WTC11 (cell line): ENCODE results near the gene TRIM59. TPM values are rescaled to one million over a fixed set of nuclear protein-coding genes. Genes with fewer than 3 reads are reported as not detected.

Experiments used
- ATAC-seq: fragments of 200-7000 bp; cut with Tn5 transposase; 2 replicates; pipeline ENCODE4 v1.10.0; 2021; ENCODE audit warnings: mild to moderate bottlenecking, moderate library complexity
- CTCF ChIA-PET: fragments of 300-600 bp; sonication (Branson Sonifier 250); formaldehyde crosslinking; loops from one replicate; lab custom pipeline; 2021; ENCODE audit warnings: antibody characterized with exemption; lab: Charles Lee
- POLR2A ChIA-PET: fragments of 350-600 bp; sonication (Branson Sonifier 250); formaldehyde crosslinking; loops from one replicate; lab custom pipeline; 2021; ENCODE audit warnings: antibody characterized with exemption; lab: Charles Lee
- DNase-seq: peaks from one replicate; pipeline ENCODE4 v3.0.0; 2021; ENCODE audit warnings: low spot score
- H3K27ac Mint-ChIP-seq: 2 replicates; pipeline ENCODE4 v1.8.0; 2021; ENCODE audit warnings: mixed read lengths
- H3K27me3 Mint-ChIP-seq: 2 replicates; pipeline ENCODE4 v1.8.0; 2021; ENCODE audit warnings: low read depth, mild to moderate bottlenecking, moderate library complexity, mixed read lengths
- H3K36me3 Mint-ChIP-seq: 2 replicates; pipeline ENCODE4 v1.8.0; 2021; ENCODE audit warnings: mixed read lengths
- H3K4me1 Mint-ChIP-seq: 2 replicates; pipeline ENCODE4 v1.8.0; 2022; ENCODE audit warnings: mixed read lengths
- H3K4me3 Mint-ChIP-seq: 2 replicates; pipeline ENCODE4 v1.8.0; 2021; ENCODE audit warnings: mild to moderate bottlenecking, moderate library complexity, mixed read lengths
- H3K9me3 Mint-ChIP-seq: 2 replicates; pipeline ENCODE4 v1.8.0; 2021; ENCODE audit warnings: mixed read lengths
- CBFB ChIP-seq: sonication (generic); formaldehyde crosslinking; IDR thresholded peaks from 2 replicates; pipeline ENCODE4 v1.8.1; 2022; ENCODE audit warnings: mild to moderate bottlenecking, low read depth, missing genetic modification reagents
- CTCF ChIP-seq: fragments of 200-600 bp; IDR thresholded peaks from 2 replicates; pipeline ENCODE4 v1.8.0; 2022; ENCODE audit warnings: antibody characterized with exemption
- E2F4 ChIP-seq: sonication (generic); formaldehyde crosslinking; IDR thresholded peaks from 2 replicates; pipeline ENCODE4 v1.8.1; 2022; ENCODE audit warnings: low read depth, mild to moderate bottlenecking, moderate library complexity, missing genetic modification reagents, borderline replicate concordance
- ERG ChIP-seq: fragments of 250-450 bp; sonication (Bioruptor Pico); IDR thresholded peaks from 2 replicates; pipeline ENCODE4 v1.8.0; 2021; ENCODE audit warnings: mild to moderate bottlenecking
- ESRRA ChIP-seq: sonication (generic); formaldehyde crosslinking; IDR thresholded peaks from 2 replicates; pipeline ENCODE4 v1.8.1; 2022; ENCODE audit warnings: mild to moderate bottlenecking, missing genetic modification reagents, borderline replicate concordance
- ETV6 ChIP-seq: sonication (generic); formaldehyde crosslinking; IDR thresholded peaks from 2 replicates; pipeline ENCODE4 v1.8.1; 2022; ENCODE audit warnings: mild to moderate bottlenecking, missing genetic modification reagents
- FOXP1 ChIP-seq: sonication (generic); formaldehyde crosslinking; IDR thresholded peaks from 2 replicates; pipeline ENCODE4 v1.8.0; 2022; ENCODE audit warnings: missing genetic modification reagents, mild to moderate bottlenecking, moderate library complexity, borderline replicate concordance
- HMGXB4 ChIP-seq: sonication (generic); formaldehyde crosslinking; IDR thresholded peaks from 2 replicates; pipeline ENCODE4 v1.8.1; 2023; ENCODE audit warnings: mild to moderate bottlenecking, moderate library complexity, missing genetic modification reagents
- IRF2 ChIP-seq: sonication (generic); formaldehyde crosslinking; IDR thresholded peaks from 2 replicates; pipeline ENCODE4 v1.8.0; 2022; ENCODE audit warnings: low read depth, missing genetic modification reagents, borderline replicate concordance
- MLX ChIP-seq: sonication (generic); formaldehyde crosslinking; IDR thresholded peaks from 2 replicates; pipeline ENCODE4 v1.8.1; 2023; ENCODE audit warnings: mild to moderate bottlenecking, missing genetic modification reagents, moderate library complexity
- NR1H2 ChIP-seq: sonication (generic); formaldehyde crosslinking; IDR thresholded peaks from 2 replicates; pipeline ENCODE4 v1.9.0; 2021; ENCODE audit warnings: mild to moderate bottlenecking, moderate library complexity, missing genetic modification reagents
- PREB ChIP-seq: sonication (generic); formaldehyde crosslinking; IDR thresholded peaks from 2 replicates; pipeline ENCODE4 v1.8.1; 2022; ENCODE audit warnings: mild to moderate bottlenecking, missing genetic modification reagents, moderate library complexity, borderline replicate concordance
- RELA ChIP-seq: sonication (generic); formaldehyde crosslinking; IDR thresholded peaks from 2 replicates; pipeline ENCODE4 v1.8.1; 2022; ENCODE audit warnings: missing genetic modification reagents, mild to moderate bottlenecking, borderline replicate concordance
- TCF7 ChIP-seq: sonication (generic); formaldehyde crosslinking; IDR thresholded peaks from 2 replicates; pipeline ENCODE4 v1.8.0; 2022; ENCODE audit warnings: mild to moderate bottlenecking, low read depth, missing genetic modification reagents, moderate library complexity
- USF1 ChIP-seq: sonication (generic); formaldehyde crosslinking; IDR thresholded peaks from 2 replicates; pipeline ENCODE4 v1.8.0; 2022; ENCODE audit warnings: mild to moderate bottlenecking, missing genetic modification reagents
- USF2 ChIP-seq: sonication (generic); formaldehyde crosslinking; IDR thresholded peaks from 2 replicates; pipeline ENCODE4 v1.8.1; 2023; ENCODE audit warnings: mild to moderate bottlenecking, missing genetic modification reagents, moderate library complexity
- ZNF121 ChIP-seq: sonication (generic); formaldehyde crosslinking; IDR thresholded peaks from 2 replicates; pipeline ENCODE4 v1.8.0; 2023; ENCODE audit warnings: missing genetic modification reagents
- ZNF232 ChIP-seq: sonication (generic); formaldehyde crosslinking; IDR thresholded peaks from 2 replicates; pipeline ENCODE4 v1.8.0; 2022; ENCODE audit warnings: mild to moderate bottlenecking, missing genetic modification reagents
- ZNF263 ChIP-seq: sonication (generic); formaldehyde crosslinking; IDR thresholded peaks from 2 replicates; pipeline ENCODE4 v1.8.1; 2022; ENCODE audit warnings: low read depth, mild to moderate bottlenecking, moderate library complexity, missing genetic modification reagents
- ZNF317 ChIP-seq: sonication (generic); formaldehyde crosslinking; IDR thresholded peaks from 2 replicates; pipeline ENCODE4 v1.8.1; 2023; ENCODE audit warnings: low read depth, mild to moderate bottlenecking, moderate library complexity, missing genetic modification reagents, borderline replicate concordance
- ZNF396 ChIP-seq: fragments of 250-450 bp; sonication (Bioruptor Pico); IDR thresholded peaks from 2 replicates; pipeline ENCODE4 v1.8.0; 2021; ENCODE audit warnings: mild to moderate bottlenecking, moderate library complexity, borderline replicate concordance
- total RNA-seq: library from RNA; stranded (reverse); gene quantifications from 3 replicates; pipeline ENCODE4 v1.2.3, GENCODE V29; 2021

Gene TRIM59
- total RNA-seq, 1 experiment from 2014 or later = 32.4 TPM

GRCh38 chr3:160399125-160400029, 50.2 kb downstream of the TRIM59 start, which contains the start of the genes IFT80 and SMC4 (continued):
- TF ChIP-seq MLX (CRISPR knock-in tag) (no peak), USF2 (no peak), ERG (CRISPR knock-in tag) (no peak), USF1 (CRISPR knock-in tag) (0 out of 2 replicates have a peak, but pooled peaks have one; percentile 12)

- TF ChIP-seq CTCF (no peak), TCF7 (no peak), ZNF121 (CRISPR knock-in tag) (no peak), PREB (no peak), NR1H2 (CRISPR knock-in tag) (no peak), IRF2 (no peak), ETV6 (CRISPR knock-in tag) (no peak), HMGXB4 (CRISPR knock-in tag) (no peak), ZNF317 (CRISPR knock-in tag) (no peak), RELA (no peak), CBFB (CRISPR knock-in tag) (no peak), E2F4 (CRISPR knock-in tag) (no peak), USF1 (CRISPR knock-in tag) (no peak), FOXP1 (no peak), ZNF263 (no peak), ZNF396 (CRISPR knock-in tag) (no peak), ESRRA (CRISPR knock-in tag) (no peak), ZNF232 (CRISPR knock-in tag) (no peak)
- Mint-ChIP-seq H3K27me3 (peaks cover 8% of the 10 kb centered on the region; the same call in 1 of the 2 replicates), H3K4me1 (peaks cover 32% of the 10 kb centered on the region), H3K27ac (peak overlapping the region; percentile 99), H3K9me3 (no peaks in the 10 kb centered on the region), H3K4me3 (peak overlapping the region; percentile 99), H3K36me3 (peaks cover 6% of the 10 kb centered on the region)
- no peak for ATAC-seq
- POLR2A ChIA-PET = interaction anchor here (2.3 kb wide), 1 partner anchor 51 kb away, joined by 25 read pairs; the partner anchor contains the start of gene TRIM59
- CTCF ChIA-PET = interaction anchor here (1.1 kb wide), 1 partner anchor 366 kb away, joined by 3 read pairs; no protein-coding TSS in a partner anchor
- no peak for DNase-seq
Observed at GRCh38 chr3:160398820-160399124, 50.8 kb downstream of the TRIM59 start.
